Measurements from ENCODE around the gene LIX1.

- TF ChIP-seq CTCF (IDR thresholded peaks at IDR 0.05) (no peak), ZFX (IDR thresholded peaks at IDR 0.05; ENCODE audit: borderline replicate concordance) (no peak)
Measured at GRCh38 chr5:97102010-97102470, 40.4 kb downstream of the LIX1 start.
